WI38 (cell line): ENCODE results near the gene RIMBP2.

ENCODE experiments used
- H3K4me3 ChIP-seq: 2 replicates; pipeline ENCODE4 v1.5.1; 2011; ENCODE audit warnings: low read depth, mild to moderate bottlenecking, control low read depth, low read length
- CTCF ChIP-seq: IDR thresholded peaks from 2 replicates; pipeline ENCODE4 v1.5.1; 2012; ENCODE audit warnings: low read depth, mild to moderate bottlenecking, control low read depth, low read length

The RIMBP2 gene

GRCh38 chr12:130488358-130488710 is 227.8 kb downstream of the RIMBP2 start:
- TF ChIP-seq CTCF: no peak
- H3K4me3 ChIP-seq: no peak overlapping the region

- no peak overlapping the region for H3K4me3 ChIP-seq
- no peak for TF ChIP-seq CTCF
These were observed 228.3 kb downstream of the RIMBP2 start for GRCh38 chr12:130487636-130488357.

- TF ChIP-seq CTCF: no peak
These were observed 229.1 kb downstream of the RIMBP2 start for GRCh38 chr12:130486891-130487416.

GRCh38 chr12:130486146-130486435 is 230.0 kb downstream of the RIMBP2 start:
- H3K4me3 ChIP-seq: no peak overlapping the region
- TF ChIP-seq CTCF: no peak

More at GRCh38 chr12:130486891-130487416, 229.1 kb downstream of the RIMBP2 start:
- no peak overlapping the region for H3K4me3 ChIP-seq

- no peak overlapping the region for H3K4me3 ChIP-seq
- TF ChIP-seq CTCF: no peak
These were observed 230.6 kb downstream of the RIMBP2 start for GRCh38 chr12:130485291-130486145.

- no peak for TF ChIP-seq CTCF
- no peak overlapping the region for H3K4me3 ChIP-seq
These were observed 231.9 kb downstream of the RIMBP2 start for GRCh38 chr12:130484221-130484620.

GRCh38 chr12:130483616-130484180 is 232.4 kb downstream of the RIMBP2 start:
- no peak overlapping the region for H3K4me3 ChIP-seq
- no peak for TF ChIP-seq CTCF
